ENCODE data around the gene ATP5F1C.
"Not testable (repeated sequence)": the region's sequence is repeated elsewhere in the genome, so short reads cannot be mapped to it uniquely, and the experiment has no call there.

ATP5F1C gene

DNA sequence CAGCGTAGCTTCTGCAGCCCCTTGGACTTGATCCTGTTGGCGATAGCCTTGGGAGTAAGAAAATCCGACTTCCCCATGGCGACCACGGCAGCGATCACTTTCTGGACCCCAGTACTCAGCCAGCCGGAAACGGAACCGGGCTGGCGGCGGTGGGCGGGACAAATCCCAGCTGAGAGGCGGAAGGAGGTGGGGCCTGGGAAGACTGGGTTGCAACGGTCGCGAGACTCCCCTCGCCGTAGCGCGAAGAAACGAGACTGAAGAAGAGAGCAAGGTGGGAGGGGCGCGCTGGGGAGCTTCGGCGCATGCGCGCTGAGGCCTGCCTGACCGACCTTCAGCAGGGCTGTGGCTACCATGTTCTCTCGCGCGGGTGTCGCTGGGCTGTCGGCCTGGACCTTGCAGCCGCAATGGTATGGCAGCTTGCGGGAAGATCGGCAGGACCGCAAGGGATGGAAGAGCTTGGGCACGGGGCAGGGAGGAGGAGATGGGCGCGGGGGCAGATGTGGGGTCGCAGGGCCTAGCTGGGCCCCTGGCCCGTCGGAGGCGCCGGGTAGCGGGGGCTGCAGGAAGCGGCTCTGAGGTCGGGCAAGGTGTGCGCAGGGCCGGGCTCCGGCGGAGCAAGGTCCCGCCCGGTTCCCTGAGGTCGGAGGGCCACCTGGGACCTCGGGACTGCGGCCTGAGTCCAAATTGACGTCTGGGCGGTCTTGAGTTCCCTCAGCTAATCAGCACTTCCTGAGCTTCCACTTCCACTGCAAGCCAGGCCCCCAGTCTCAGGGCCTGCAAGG is at the start of gene ATP5F1C, which contains the start of gene KIN:
ATP5F1C (plus strand) TSS at position 321 of the 782 bp plus-strand sequence; CDS start at position 352, 31 bp downstream.
KIN (minus strand) TSS at position 137 of the 782 bp plus-strand sequence; CDS start at position 77, 60 bp downstream.
- H3K9me3 ChIP-seq (ENCODE audit: severe bottlenecking): no peaks in the 10 kb centered on the region
- H3K27ac ChIP-seq: peak within 1 kb of the TSS; percentile 84
- peak within 1 kb of the TSS; percentile 83 for H3K4me3 ChIP-seq (ENCODE audit: low read depth, low read length)
- TF ChIP-seq, protein P1, sequence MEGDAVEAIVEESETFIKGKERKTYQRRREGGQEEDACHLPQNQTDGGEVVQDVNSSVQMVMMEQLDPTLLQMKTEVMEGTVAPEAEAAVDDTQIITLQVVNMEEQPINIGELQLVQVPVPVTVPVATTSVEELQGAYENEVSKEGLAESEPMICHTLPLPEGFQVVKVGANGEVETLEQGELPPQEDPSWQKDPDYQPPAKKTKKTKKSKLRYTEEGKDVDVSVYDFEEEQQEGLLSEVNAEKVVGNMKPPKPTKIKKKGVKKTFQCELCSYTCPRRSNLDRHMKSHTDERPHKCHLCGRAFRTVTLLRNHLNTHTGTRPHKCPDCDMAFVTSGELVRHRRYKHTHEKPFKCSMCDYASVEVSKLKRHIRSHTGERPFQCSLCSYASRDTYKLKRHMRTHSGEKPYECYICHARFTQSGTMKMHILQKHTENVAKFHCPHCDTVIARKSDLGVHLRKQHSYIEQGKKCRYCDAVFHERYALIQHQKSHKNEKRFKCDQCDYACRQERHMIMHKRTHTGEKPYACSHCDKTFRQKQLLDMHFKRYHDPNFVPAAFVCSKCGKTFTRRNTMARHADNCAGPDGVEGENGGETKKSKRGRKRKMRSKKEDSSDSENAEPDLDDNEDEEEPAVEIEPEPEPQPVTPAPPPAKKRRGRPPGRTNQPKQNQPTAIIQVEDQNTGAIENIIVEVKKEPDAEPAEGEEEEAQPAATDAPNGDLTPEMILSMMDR (IDR thresholded peaks at IDR 0.05; ENCODE audit: low read depth, low read length): no peak
- DNase-seq: peak; percentile 91
- H3K36me3 ChIP-seq: peaks cover 4% of the 10 kb centered on the region; the same call in 1 of the 2 replicates
- H3K27me3 ChIP-seq (ENCODE audit: insufficient read depth, low read depth, severe bottlenecking): no peaks in the 10 kb centered on the region

DNA sequence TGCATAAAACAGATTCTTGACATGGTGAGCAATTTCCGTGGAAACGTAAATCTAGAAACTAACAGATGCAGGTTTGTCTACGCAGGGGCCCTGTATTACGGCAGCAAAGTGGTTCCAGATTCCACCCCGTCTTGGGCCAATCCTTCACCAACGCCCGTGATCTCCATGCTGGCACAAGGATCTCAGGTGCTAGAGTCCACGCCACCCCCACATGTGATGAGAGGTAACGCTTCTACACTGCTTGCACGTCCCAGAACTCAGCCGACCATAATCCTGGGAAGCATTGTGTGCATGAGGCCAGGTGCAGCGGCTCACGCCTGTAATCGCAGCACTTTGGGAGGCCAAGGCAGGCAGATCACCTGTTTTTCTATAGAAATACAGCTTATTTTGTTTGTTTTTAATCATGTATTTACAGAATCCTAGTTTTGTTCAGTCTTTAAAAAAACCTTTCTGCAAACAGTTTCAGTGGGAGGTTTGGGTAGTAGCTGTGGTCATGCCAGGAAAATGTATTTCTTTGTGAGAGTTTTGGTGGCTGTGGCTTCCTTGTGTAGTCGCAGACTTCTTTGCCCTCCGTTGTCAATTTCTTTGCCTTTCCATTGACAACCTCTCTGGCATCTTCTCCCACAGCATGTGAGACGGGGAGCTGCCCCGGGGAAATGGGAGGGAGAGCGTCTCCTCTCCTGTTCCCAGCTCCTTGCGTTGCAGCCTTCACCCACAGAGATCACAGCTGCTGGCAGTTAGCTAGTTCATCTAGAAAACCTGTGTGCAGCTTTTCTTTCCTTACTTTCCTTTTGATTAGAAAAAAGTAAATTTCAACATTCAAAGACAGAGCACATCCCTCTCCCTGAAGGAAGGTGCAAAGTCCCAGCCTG is 49.2 kb upstream of the ATP5F1C start:
- H3K4me3 ChIP-seq (ENCODE audit: low read depth, low read length): no peak overlapping the region
- DNase-seq: no peak
- H3K27ac ChIP-seq: no peak overlapping the region
- H3K27me3 ChIP-seq (ENCODE audit: insufficient read depth, low read depth, severe bottlenecking): no peaks in the 10 kb centered on the region
- H3K9me3 ChIP-seq (ENCODE audit: severe bottlenecking): no peaks in the 10 kb centered on the region
- TF ChIP-seq, protein P1 (IDR thresholded peaks at IDR 0.05; ENCODE audit: low read depth, low read length): no peak
- H3K36me3 ChIP-seq: no peaks in the 10 kb centered on the region

DNA sequence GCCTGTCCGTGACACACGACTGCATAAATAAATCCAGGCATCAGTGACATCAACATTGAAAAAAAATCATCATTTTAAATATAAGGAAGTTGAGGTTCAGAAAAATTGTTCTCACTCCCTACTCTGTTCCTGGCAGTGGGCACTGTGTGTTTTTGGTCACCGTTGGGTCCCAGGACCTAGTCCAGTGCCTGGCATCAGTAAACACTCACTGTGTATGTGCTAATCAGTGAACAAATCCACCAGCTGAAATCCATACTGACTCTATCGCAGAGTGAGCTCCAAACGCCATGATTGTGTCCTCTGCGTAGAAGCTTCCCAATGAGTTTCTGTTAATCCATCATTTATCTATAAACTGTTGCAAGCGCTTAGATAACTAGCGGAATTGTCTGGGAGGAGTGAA is 43.7 kb upstream of the ATP5F1C start:
- Histone ChIP-seq H3K9me3 (ENCODE audit: severe bottlenecking) (no peaks in the 10 kb centered on the region), H3K27ac (no peak overlapping the region), H3K27me3 (ENCODE audit: insufficient read depth, low read depth, severe bottlenecking) (no peaks in the 10 kb centered on the region), H3K4me3 (ENCODE audit: low read depth, low read length) (no peak overlapping the region), H3K36me3 (no peaks in the 10 kb centered on the region)
- TF ChIP-seq, protein P1 (IDR thresholded peaks at IDR 0.05; ENCODE audit: low read depth, low read length): no peak
- no peak for DNase-seq

DNA sequence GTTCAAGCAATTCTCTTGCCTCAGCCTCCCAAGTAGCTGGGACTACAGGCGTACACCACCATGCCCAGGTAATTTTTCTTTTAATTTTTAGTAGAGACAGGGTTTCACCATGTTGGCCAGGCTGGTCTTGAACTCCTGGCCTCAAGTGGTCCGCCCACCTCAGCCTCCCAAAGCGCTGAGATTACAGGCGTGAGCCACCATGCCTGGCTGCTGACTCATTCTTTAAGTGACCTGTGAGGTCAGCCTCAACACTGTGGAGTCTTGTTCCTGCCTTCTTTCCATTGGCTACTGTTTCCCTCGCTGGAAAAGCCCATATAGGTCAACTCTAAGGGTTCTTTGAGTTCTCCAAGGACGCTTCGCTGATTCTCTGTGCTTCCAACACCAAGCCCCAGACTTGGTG is 39.3 kb upstream of the ATP5F1C start:
- H3K36me3 ChIP-seq; H3K27ac ChIP-seq; H3K27me3 ChIP-seq (ENCODE audit: insufficient read depth, low read depth, severe bottlenecking); H3K9me3 ChIP-seq (ENCODE audit: severe bottlenecking); DNase-seq; H3K4me3 ChIP-seq (ENCODE audit: low read depth, low read length): not testable (repeated sequence)

DNA sequence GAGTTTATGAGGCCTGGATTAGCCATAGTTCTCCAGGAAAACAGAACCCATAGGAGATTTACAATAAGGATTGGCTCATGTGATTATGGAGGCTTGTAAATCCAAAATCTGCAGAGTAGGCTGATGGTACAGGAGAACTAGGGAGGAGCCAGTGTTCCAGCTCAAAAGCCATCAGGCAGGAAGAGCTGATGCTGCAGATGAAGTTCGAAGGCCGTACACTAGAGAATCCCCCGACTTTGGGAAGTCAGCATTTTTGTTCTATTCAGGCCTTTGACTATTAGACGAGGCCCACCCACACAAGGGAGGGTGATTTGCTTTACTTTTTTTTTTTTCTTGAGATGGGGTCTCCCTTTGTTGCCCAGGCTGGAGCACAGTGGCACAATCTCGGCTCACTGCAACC is 37.8 kb upstream of the ATP5F1C start:
- Histone ChIP-seq H3K27me3 (ENCODE audit: insufficient read depth, low read depth, severe bottlenecking) (no peaks in the 10 kb centered on the region), H3K9me3 (ENCODE audit: severe bottlenecking) (no peaks in the 10 kb centered on the region), H3K4me3 (ENCODE audit: low read depth, low read length) (no peak overlapping the region), H3K36me3 (no peaks in the 10 kb centered on the region), H3K27ac (no peak overlapping the region)
- TF ChIP-seq, protein P1 (IDR thresholded peaks at IDR 0.05; ENCODE audit: low read depth, low read length): no peak
- DNase-seq: no peak

DNA sequence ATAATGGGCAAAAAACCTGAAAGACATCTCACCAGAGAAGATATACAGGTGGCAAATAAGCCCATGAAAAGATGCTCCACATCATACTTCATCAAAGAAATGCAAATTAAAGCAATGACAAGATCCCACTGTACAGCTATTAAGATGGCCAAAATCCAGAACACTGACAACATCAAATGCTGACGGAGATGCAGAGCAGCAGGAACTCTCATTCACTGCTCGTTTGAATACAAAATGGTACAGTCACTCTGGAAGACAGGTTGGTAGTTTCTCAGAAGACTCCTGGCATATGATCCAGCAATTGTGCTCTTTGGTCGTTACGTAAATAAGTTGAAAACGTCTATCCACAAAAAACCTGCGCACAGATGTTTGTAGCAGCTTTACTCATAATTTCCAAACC is 35.7 kb upstream of the ATP5F1C start:
- H3K4me3 ChIP-seq (ENCODE audit: low read depth, low read length): no peak overlapping the region
- TF ChIP-seq, protein P1 (IDR thresholded peaks at IDR 0.05; ENCODE audit: low read depth, low read length): no peak
- H3K27ac ChIP-seq: no peak overlapping the region
- no peaks in the 10 kb centered on the region for H3K27me3 ChIP-seq (ENCODE audit: insufficient read depth, low read depth, severe bottlenecking)
- H3K36me3 ChIP-seq: no peaks in the 10 kb centered on the region
- no peaks in the 10 kb centered on the region for H3K9me3 ChIP-seq (ENCODE audit: severe bottlenecking)
- DNase-seq: no peak
